CD14-positive monocyte (primary cell): Measurements from ENCODE around the gene CA6. TPM values are rescaled to one million over a fixed set of nuclear protein-coding genes. Genes with fewer than 3 reads are reported as not detected.
A peak's percentile ranks its signal among the peaks of the same experiment; 100 is the strongest.

Experiments used
- DNase-seq, 3 donors: peaks; one replicate each; pipeline ENCODE4 v3.0.0-alpha.2; 2011 to 2022
- H2AFZ ChIP-seq: 2 replicates; pipeline ENCODE4 v1.6.0; 2012; ENCODE audit warnings: mild to moderate bottlenecking, low read depth, low read length, inconsistent platforms; ENCODE audit not compliant: insufficient read depth, poor library complexity, severe bottlenecking
- H3K27ac ChIP-seq, 2 donors: 1 replicate in 1 of 2; 2 replicates in 1 of 2; pipeline ENCODE4 v1.5.1; 2012 to 2013; ENCODE audit warnings: low read length in 2 of 2, control low read depth in 1 of 2, inconsistent platforms in 1 of 2, low read depth in 1 of 2, mild to moderate bottlenecking in 1 of 2
- H3K27me3 ChIP-seq, 2 donors: one replicate each; pipeline versions ENCODE4 v1.6.0 to v1.6.1; 2011 to 2013; ENCODE audit warnings: low read length in 2 of 2; ENCODE audit not compliant: control insufficient read depth in 2 of 2, insufficient read depth in 2 of 2
- H3K36me3 ChIP-seq, 2 donors: replicated peaks in 1 of 2; 1 replicate in 1 of 2; 2 replicates in 1 of 2; pipeline versions ENCODE4 v1.5.1 to v1.6.1; 2012 to 2013; ENCODE audit warnings: low read length in 2 of 2, control low read depth in 1 of 2, inconsistent platforms in 1 of 2, mild to moderate bottlenecking in 1 of 2; ENCODE audit not compliant: insufficient read depth in 2 of 2, control insufficient read depth in 1 of 2
- H3K4me1 ChIP-seq, 2 donors: 1 replicate in 1 of 2; 2 replicates in 1 of 2; pipeline versions ENCODE4 v1.5.1 to v1.6.1; 2012 to 2013; ENCODE audit warnings: low read length in 2 of 2, control low read depth in 1 of 2, inconsistent platforms in 1 of 2, mild to moderate bottlenecking in 1 of 2, moderate library complexity in 1 of 2; ENCODE audit not compliant: insufficient read depth in 2 of 2, control insufficient read depth in 1 of 2
- H3K4me2 ChIP-seq: replicated peaks from 2 replicates; pipeline ENCODE3; 2012; ENCODE audit warnings: low read length, moderate library complexity, mild to moderate bottlenecking; ENCODE audit not compliant: poor library complexity, severe bottlenecking; ENCODE audit errors: extremely low read depth
- H3K4me3 ChIP-seq, 3 experiments: fragments of 200-600 bp in 1 of 3; sonication (generic) in 1 of 3; replicated peaks in 1 of 3; 1 replicate in 2 of 3; 2 replicates in 1 of 3; pipeline ENCODE4 v1.5.1; 2011 to 2013; ENCODE audit warnings: low read length in 3 of 3, mild to moderate bottlenecking in 3 of 3, control low read depth in 2 of 3, low read depth in 2 of 3, inconsistent platforms in 1 of 3, moderate library complexity in 1 of 3
- H3K79me2 ChIP-seq: 2 replicates; pipeline ENCODE4 v1.6.0; 2012; ENCODE audit warnings: mild to moderate bottlenecking, control low read depth, inconsistent platforms, low read length, moderate library complexity; ENCODE audit not compliant: insufficient read depth
- H3K9ac ChIP-seq: 2 replicates; pipeline ENCODE4 v1.6.0; 2017; ENCODE audit warnings: low read length, mild to moderate bottlenecking; ENCODE audit not compliant: insufficient read depth, poor library complexity, severe bottlenecking
- H3K9me3 ChIP-seq, 2 donors: replicated peaks in 1 of 2; 1 replicate in 1 of 2; 2 replicates in 1 of 2; pipeline versions ENCODE4 v1.5.1 to v1.6.1; 2012 to 2013; ENCODE audit warnings: low read length in 2 of 2, control low read depth in 1 of 2; ENCODE audit not compliant: control insufficient read depth in 1 of 2, insufficient read depth in 1 of 2
- H4K20me1 ChIP-seq: 2 replicates; pipeline ENCODE4 v1.6.0; 2012; ENCODE audit warnings: mild to moderate bottlenecking, low read length, control low read depth, moderate library complexity; ENCODE audit not compliant: insufficient read depth
- H3K27ac Mint-ChIP-seq, 7 donors: one replicate each; pipeline ENCODE4 v1.8.0; 2020; ENCODE audit warnings: mild to moderate bottlenecking in 7 of 7, mixed read lengths in 7 of 7, moderate library complexity in 6 of 7, inconsistent platforms in 2 of 7
- H3K27me3 Mint-ChIP-seq, 3 donors: one replicate each; pipeline ENCODE4 v1.8.0; 2021 to 2022; ENCODE audit warnings: low read depth in 3 of 3, mild to moderate bottlenecking in 3 of 3, mixed read lengths in 3 of 3, moderate library complexity in 3 of 3, inconsistent platforms in 1 of 3
- H3K36me3 Mint-ChIP-seq, 2 donors: one replicate each; pipeline ENCODE4 v1.8.0; 2020; ENCODE audit warnings: mixed read lengths in 2 of 2, inconsistent platforms in 1 of 2, mild to moderate bottlenecking in 1 of 2
- H3K4me1 Mint-ChIP-seq: one replicate; pipeline ENCODE4 v1.8.0; 2020; ENCODE audit warnings: mild to moderate bottlenecking, mixed read lengths
- H3K4me3 Mint-ChIP-seq, 2 donors: one replicate each; pipeline ENCODE4 v1.8.0; 2020; ENCODE audit warnings: mild to moderate bottlenecking in 2 of 2, mixed read lengths in 2 of 2, moderate library complexity in 1 of 2
- H3K9me3 Mint-ChIP-seq, 7 donors: one replicate each; pipeline ENCODE4 v1.8.0; 2020 to 2022; ENCODE audit warnings: mixed read lengths in 7 of 7, mild to moderate bottlenecking in 6 of 7, moderate library complexity in 6 of 7, inconsistent platforms in 2 of 7
- CTCF ChIP-seq: fragments of 200-600 bp; IDR thresholded peaks from one replicate; pipeline ENCODE4 v1.8.0; 2022; ENCODE audit warnings: antibody characterized with exemption, mild to moderate bottlenecking
- WGBS: methylation state at CpG from one replicate; pipeline ENCODE4 v1.1.5; 2013; ENCODE audit warnings: missing lambda C conversion rate; ENCODE audit not compliant: insufficient coverage; 5-methylcytosine and 5-hydroxymethylcytosine counted together
- intact Hi-C, 2 donors: fragments of 100-400 bp; cut with micrococcal nuclease; formaldehyde crosslinking; loops; one replicate each; pipeline versions ENCODE4 v1.15.0 to v1.15.1; 2023
- polyA plus RNA-seq, 3 donors: library from polyadenylated mRNA; depleted of rRNA in 1 of 3; unstranded in 2 of 3; stranded (reverse) in 1 of 3; fragments of 300-500 nt in 2 of 3; fragments of >200 nt in 1 of 3; fragmentation: Illumina TruSeq in 2 of 3; gene quantifications; 1 replicate in 2 of 3; 2 replicates in 1 of 3; pipeline ENCODE4 v1.2.3, GENCODE V29; 2012 to 2021

Gene CA6
- polyA plus RNA-seq, 3 donors: not detected

- H3K79me2 ChIP-seq: no peaks in the 10 kb centered on the region
- no peak overlapping the region for H3K9ac ChIP-seq
- peaks cover 11 to 12% of the 10 kb centered on the region in 2 donors for H3K4me1 ChIP-seq
- no peak overlapping the region for H3K4me3 Mint-ChIP-seq
- no peak overlapping the region for H3K4me2 ChIP-seq
- H4K20me1 ChIP-seq: no peaks in the 10 kb centered on the region
- peaks cover 4 to 7% (median 6%) of the 10 kb centered on the region in 3 donors for H3K27me3 Mint-ChIP-seq
- H3K9me3 ChIP-seq: peaks cover 0 to 4% of the 10 kb centered on the region in 2 donors
- intact Hi-C loops: loop anchor here (5.0 kb wide), 2 partner anchors 68 to 128 kb away; no protein-coding TSS in a partner anchor
- peaks cover 4 to 10% (median 6%) of the 10 kb centered on the region in 7 donors for H3K9me3 Mint-ChIP-seq
- H3K36me3 Mint-ChIP-seq: no peaks in the 10 kb centered on the region
- peaks cover 13% of the 10 kb centered on the region for H3K4me1 Mint-ChIP-seq
- no peak overlapping the region for H3K27ac ChIP-seq
- no peak for TF ChIP-seq CTCF
- H3K27ac Mint-ChIP-seq: no peak overlapping the region
- no peak for DNase-seq
- WGBS: 97% methylated on average over 8 of the region's 8 CpGs
- no peaks in the 10 kb centered on the region for H3K36me3 ChIP-seq
- no peak overlapping the region for H2AFZ ChIP-seq
- H3K4me3 ChIP-seq: no peak overlapping the region
- H3K27me3 ChIP-seq: no peaks in the 10 kb centered on the region
Observed at GRCh38 chr1:8984990-8985389, 39.3 kb downstream of the CA6 start.

GRCh38 chr1:8985915-8986813 lies 40.5 kb downstream of the CA6 start:
- H3K27ac ChIP-seq: no peak overlapping the region
- DNase-seq: no peak
- intact Hi-C loops: loop anchor here (5.0 kb wide), 2 partner anchors 69 to 129 kb away; no protein-coding TSS in a partner anchor
- H3K27me3 ChIP-seq: no peaks in the 10 kb centered on the region
- no peaks in the 10 kb centered on the region for H3K9me3 ChIP-seq
- no peak overlapping the region for H3K4me2 ChIP-seq
- Mint-ChIP-seq H3K27me3 (peaks cover 4 to 7% (median 5%) of the 10 kb centered on the region in 3 donors), H3K4me1 (peaks cover 8% of the 10 kb centered on the region), H3K9me3 (peaks cover 0 to 4% (median 2%) of the 10 kb centered on the region in 7 donors), H3K27ac (peak overlapping the region in 2 of 7 donors; percentile 35 to 46), H3K36me3 (no peaks in the 10 kb centered on the region), H3K4me3 (no peak overlapping the region)
- H3K9ac ChIP-seq: no peak overlapping the region
- 94% methylated on average over 9 of the region's 14 CpGs for WGBS
- H4K20me1 ChIP-seq: no peaks in the 10 kb centered on the region
- H3K4me3 ChIP-seq: no peak overlapping the region
- no peaks in the 10 kb centered on the region for H3K36me3 ChIP-seq
- H3K4me1 ChIP-seq: peaks cover 4 to 5% of the 10 kb centered on the region in 2 donors
- H3K79me2 ChIP-seq: no peaks in the 10 kb centered on the region
- H2AFZ ChIP-seq: no peak overlapping the region
- TF ChIP-seq CTCF: no peak
